Measurements from ENCODE around the gene KPNA4.
A peak's percentile ranks its signal among the peaks of the same experiment; 100 is the strongest.
"Not testable (repeated sequence)": the region's sequence is repeated elsewhere in the genome, so short reads cannot be mapped to it uniquely, and the experiment has no call there.

Gene KPNA4

GRCh38 chr3:160569894-160570652 lies 4.7 kb upstream of the KPNA4 start:
- DNase-seq (ENCODE audit: low spot score) = no peak

DNA sequence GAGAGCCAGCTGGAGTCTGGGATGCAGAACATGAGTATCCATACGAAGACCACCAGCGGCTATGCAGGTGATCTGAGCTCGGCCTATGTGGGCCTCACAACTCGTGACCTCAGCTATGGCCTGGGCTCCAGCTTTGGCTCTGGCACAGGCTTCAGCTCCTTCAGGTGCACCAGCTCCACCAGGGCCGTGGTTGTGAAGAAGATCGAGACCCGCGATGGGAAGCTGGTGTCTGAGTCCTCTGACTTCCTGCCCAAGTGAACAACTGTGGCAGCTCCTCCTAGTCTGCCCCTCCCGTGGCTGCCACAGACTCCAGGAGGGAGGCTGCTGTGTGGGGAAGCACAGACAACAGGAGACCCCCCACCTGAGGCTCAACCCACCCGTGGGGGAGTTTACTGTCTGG lies 3.6 kb upstream of the KPNA4 start:
- no peak for DNase-seq (ENCODE audit: low spot score)

GRCh38 chr3:160567774-160568173 lies 2.4 kb upstream of the KPNA4 start:
- DNase-seq (ENCODE audit: low spot score) = no peak

DNA sequence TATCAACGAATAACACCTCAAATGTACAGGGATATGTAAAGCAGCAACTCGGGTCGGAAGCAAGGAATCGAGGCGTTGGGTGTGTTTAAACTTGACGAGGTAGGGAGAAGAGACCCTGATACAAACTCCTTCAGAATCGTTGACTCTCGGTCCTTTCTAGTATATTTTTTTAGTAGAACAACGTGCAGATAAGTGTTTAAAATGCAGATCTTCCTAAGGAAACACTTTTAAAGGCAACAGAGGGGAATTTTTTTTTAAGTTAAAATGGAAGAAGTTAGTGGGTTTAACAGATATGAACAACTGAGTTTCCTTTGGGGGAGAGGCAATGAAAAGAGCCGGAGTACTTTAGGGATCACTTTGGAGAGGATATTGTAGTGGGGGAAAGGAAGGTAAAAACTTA lies 1.1 kb upstream of the KPNA4 start:
- DNase-seq (ENCODE audit: low spot score) = no peak

- DNase-seq (ENCODE audit: low spot score) = peak; percentile 73
These were observed 376 bp downstream of the KPNA4 start for GRCh38 chr3:160564949-160565441.

DNA sequence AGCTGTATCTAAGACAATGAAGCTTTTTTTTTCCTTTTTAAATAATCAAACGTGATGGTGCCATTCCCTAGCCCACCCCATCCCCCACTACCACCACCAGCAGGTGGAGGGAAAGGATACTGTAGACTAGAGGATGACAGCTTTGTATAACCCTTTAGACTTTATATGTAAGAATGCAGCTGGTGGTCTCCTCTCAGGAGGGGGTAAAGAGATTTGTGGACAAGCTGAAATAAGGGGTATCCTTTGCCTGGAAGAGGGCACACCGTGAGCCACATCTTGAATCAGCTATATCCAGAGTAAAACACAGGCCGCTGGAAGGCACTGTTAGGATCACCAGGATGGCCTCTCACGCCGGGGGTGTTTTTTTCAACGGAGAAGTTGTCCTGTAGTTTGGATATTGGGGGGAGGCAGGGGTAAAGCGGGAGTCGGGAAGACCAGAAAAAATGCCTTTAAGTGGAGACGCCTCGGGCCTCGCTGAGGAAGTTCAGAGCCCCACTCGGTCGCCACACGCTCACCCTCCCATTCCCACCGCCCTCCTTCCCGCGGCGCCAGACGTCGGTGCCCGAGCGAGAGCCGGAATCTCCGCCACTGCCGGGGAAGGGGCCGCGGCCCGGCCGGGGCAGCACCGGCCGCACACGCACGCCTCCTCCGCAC lies 986 bp downstream of the KPNA4 start:
- no peak for DNase-seq (ENCODE audit: low spot score)

DNA sequence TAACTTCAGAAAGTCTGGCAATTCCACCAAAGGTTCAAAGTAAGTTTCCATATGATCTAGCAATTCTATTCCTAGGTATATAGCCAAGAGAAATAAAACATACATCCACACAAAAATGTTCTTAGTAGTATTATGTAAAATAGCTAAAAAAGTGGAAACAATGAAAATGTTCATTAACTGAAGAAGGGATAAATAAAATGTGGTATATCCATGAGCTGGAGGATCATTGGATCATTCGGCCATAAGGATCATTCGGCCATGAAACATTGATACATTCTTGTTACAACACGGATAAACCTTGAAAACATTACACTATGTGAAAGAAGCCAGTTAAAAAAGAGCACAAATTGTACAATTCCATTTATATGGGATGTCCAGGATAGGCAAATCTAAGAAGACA lies 2.4 kb downstream of the KPNA4 start:
- no peak for DNase-seq (ENCODE audit: low spot score)

DNA sequence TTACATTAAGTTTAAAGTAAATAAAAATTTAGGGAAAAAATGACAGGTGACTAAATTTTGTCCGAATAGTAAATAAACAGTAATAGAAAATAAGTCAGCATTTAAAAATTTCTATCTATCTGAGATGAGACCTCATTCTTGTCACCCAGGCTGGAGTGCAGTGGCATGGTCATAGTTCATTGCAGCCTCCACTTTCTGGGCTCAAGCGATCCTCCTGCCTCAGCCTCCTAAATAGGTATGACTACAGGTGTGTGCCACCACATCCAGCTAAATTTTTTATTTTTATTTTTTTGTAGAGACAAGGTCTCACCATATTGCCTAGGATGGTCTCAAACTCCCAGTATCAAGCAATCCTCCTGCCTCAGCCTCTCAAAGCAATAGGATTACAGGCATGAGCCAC lies 7.8 kb downstream of the KPNA4 start:
- DNase-seq (ENCODE audit: low spot score) = no peak

GRCh38 chr3:160556141-160556540 lies 9.2 kb downstream of the KPNA4 start:
- DNase-seq (ENCODE audit: low spot score) = no peak

DNA sequence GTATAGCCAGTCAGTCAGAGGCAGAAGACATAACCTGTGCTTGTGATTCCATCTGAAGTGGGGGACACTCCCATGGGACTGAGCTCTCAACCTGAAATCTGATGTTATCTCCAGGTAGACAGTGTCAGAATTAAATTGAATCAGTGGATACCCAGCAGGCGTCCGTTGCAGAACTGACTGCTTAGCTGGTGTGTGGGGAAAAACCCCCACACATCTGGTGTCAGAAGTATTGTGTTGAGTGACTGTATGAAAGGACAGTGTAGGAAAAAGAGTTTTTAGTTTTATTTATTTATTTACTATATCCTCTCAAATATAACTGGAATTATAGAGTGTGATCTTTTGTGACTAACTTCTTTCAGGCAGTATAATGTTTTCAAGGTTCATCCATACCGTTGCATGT lies 10.4 kb downstream of the KPNA4 start:
- no peak for DNase-seq (ENCODE audit: low spot score)

DNA sequence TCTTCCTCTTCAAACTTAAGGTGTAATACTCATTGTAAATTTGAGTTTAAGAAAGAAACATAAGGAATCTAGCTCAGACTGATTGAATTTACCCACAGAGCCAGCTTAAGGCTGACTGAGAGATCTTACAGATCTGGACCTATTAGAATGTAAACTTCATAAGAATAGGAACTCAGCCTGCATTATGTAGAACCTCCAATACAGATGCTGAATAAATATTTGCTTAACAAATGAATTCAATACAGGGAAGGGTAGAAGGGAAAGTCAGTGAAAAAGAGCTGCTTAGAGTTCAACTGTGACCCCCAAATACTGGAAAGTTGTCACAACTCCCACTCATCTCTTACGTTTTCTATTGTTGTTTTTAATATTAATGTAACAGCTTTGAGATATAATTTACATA lies 11.5 kb downstream of the KPNA4 start:
- no peak for DNase-seq (ENCODE audit: low spot score)

GRCh38 chr3:160546727-160547126 lies 18.6 kb downstream of the KPNA4 start:
- no peak for DNase-seq (ENCODE audit: low spot score)

GRCh38 chr3:160545504-160545871 lies 19.9 kb downstream of the KPNA4 start:
- DNase-seq (ENCODE audit: low spot score) = no peak

DNA sequence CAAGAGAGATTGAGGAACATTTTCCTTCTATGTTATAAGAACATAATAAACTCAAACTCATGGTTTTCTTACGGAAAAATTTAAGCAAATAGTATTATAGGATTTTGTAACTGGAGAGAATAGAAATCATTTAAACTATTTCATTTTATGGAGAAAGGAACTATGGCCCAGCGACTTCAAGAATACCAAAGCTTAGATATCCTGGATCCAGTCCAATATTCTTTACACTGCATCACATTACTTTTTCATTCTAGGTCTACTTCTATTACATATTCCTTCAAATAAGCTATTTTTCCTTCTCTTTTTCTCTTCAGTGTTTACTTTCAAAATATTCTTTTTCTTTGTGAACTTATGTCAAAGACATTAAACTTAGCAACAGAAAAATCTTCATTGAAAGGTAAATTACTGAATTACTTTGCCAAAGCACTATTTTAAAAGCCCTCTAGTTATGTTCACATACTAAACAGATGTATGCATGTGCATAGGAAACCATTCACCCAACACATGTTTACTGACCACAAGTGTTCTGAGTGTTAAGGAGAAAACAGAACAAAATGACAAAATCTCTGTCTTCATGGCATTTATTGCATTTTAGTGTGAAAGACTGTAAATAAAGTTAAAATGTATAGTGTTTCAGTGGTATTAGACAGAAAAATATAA lies 20.4 kb downstream of the KPNA4 start:
- DNase-seq (ENCODE audit: low spot score) = no peak

GRCh38 chr3:160540551-160540950 lies 24.8 kb downstream of the KPNA4 start:
- DNase-seq (ENCODE audit: low spot score) = no peak

GRCh38 chr3:160538895-160539294 lies 26.5 kb downstream of the KPNA4 start:
- DNase-seq (ENCODE audit: low spot score) = no peak

- DNase-seq (ENCODE audit: low spot score) = no peak
These were observed 27.6 kb downstream of the KPNA4 start for GRCh38 chr3:160537729-160538128.

DNA sequence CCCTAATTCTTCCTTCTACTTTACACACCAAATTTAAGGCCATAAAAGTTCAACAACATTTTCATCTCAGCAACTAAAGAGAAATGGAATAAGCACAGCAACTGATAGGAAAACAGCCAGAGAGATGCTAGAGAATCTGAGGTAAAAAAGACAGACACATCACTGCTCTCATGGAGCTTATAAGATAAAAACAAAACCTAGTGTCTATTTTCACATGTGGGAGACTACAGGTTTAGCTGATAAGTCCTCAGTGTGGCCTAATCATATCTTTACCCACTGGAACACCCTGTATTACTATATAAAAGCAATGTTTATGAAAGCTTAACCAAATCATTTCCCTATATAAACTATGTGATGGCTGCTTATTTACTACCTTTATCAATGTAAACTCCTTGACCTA lies 33.0 kb downstream of the KPNA4 start:
- no peak for DNase-seq (ENCODE audit: low spot score)

- DNase-seq (ENCODE audit: low spot score) = no peak
These were observed 34.1 kb downstream of the KPNA4 start for GRCh38 chr3:160531311-160531710.

- not testable (repeated sequence) for DNase-seq (ENCODE audit: low spot score)
These were observed 49.0 kb downstream of the KPNA4 start for GRCh38 chr3:160516391-160516790.

- DNase-seq (ENCODE audit: low spot score) = no peak
These were observed 64.0 kb downstream of the KPNA4 start for GRCh38 chr3:160501325-160501724.

DNA sequence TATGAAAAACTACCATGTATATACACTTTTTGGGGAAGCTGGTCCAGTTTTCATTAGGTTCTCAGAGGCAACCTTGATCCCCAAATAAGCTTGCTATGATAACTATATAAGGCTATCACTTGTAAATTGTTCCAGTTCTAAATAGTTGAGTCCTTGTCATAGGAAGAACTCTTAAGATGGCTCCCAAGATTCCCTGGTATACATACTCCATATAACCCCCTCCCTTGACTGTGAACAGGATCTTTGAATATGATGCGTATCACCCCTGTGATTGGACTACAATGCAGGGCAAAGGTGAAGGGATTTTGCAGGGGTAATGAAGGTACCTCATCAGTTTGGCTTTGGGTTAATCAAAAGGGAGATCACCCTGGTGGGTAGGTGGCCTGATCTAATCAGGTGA lies 67.2 kb downstream of the KPNA4 start:
- DNase-seq (ENCODE audit: low spot score) = no peak

GRCh38 chr3:160490166-160490565 lies 75.2 kb downstream of the KPNA4 start:
- no peak for DNase-seq (ENCODE audit: low spot score)

Data from hematopoietic multipotent progenitor cell treated with erythropoietin and hydrocortisone succinate and interleukin-3 and kit ligand, for 17 days (in vitro differentiated cells).